Uterus (tissue), 4 donors: ENCODE data around the gene RPRD1B. TPM values are rescaled to one million over a fixed set of nuclear protein-coding genes. Genes with fewer than 3 reads are reported as not detected.

Source experiments
- DNase-seq, 2 donors: peaks; one replicate each; pipeline ENCODE4 v3.0.0-alpha.2; 2019 to 2020
- H3K27ac ChIP-seq, 2 donors: fragments of 200-600 bp; sonication (generic); 1 replicate in 1 of 2; 2 replicates in 1 of 2; pipeline ENCODE4 v1.5.1; 2016 to 2018
- H3K27me3 ChIP-seq, 2 donors: fragments of 200-600 bp; sonication (generic); one replicate each; pipeline ENCODE4 v1.5.1; 2018 to 2019; ENCODE audit warnings: control low read depth in 1 of 2
- H3K36me3 ChIP-seq, 2 donors: fragments of 200-600 bp; sonication (generic); one replicate each; pipeline ENCODE4 v1.5.1; 2019; ENCODE audit warnings: control low read depth in 1 of 2
- H3K4me1 ChIP-seq, 2 donors: fragments of 200-600 bp; sonication (generic); one replicate each; pipeline ENCODE4 v1.5.1; 2018 to 2019; ENCODE audit warnings: control low read depth in 1 of 2
- H3K4me3 ChIP-seq, 2 donors: fragments of 200-600 bp; sonication (generic); 1 replicate in 1 of 2; 2 replicates in 1 of 2; pipeline ENCODE4 v1.5.1; 2018 to 2019; ENCODE audit warnings: mild to moderate bottlenecking in 1 of 2
- H3K9me3 ChIP-seq, 2 donors: fragments of 200-600 bp; sonication (generic); one replicate each; pipeline ENCODE4 v1.5.1; 2019; ENCODE audit warnings: control low read depth in 1 of 2
- POLR2A ChIP-seq, 2 donors: fragments of 450-650 bp; IDR thresholded peaks; one replicate each; pipeline ENCODE4 v1.6.1; 2016; ENCODE audit warnings: antibody characterized with exemption in 2 of 2, mild to moderate bottlenecking in 1 of 2, moderate library complexity in 1 of 2
- intact Hi-C: fragments of 100-400 bp; cut with DNase I; formaldehyde crosslinking; loops from one replicate; pipeline ENCODE4 v1.15.1; 2023; ENCODE audit warnings: low total_unique reads
- total RNA-seq, 4 donors: library from RNA; depleted of rRNA in 3 of 4; stranded (reverse); fragments of >200 nt in 3 of 4; gene quantifications; one replicate each; pipeline versions ENCODE4 v1.1.0 to v1.2.4, GENCODE V29; 2014 to 2023
- TF ChIP-seq, protein P1 (sequence below), 4 experiments: fragments of 200-600 bp in 2 of 4; fragments of 450-650 bp in 2 of 4; sonication (generic) in 2 of 4; IDR thresholded peaks; one replicate each; pipeline ENCODE4 v1.5.1; 2016 to 2019; ENCODE audit warnings: antibody characterized with exemption in 4 of 4, mild to moderate bottlenecking in 2 of 4, moderate library complexity in 1 of 4
- donor health status: DM: yes; HTN: yes; CAD: no.

RPRD1B gene
- total RNA-seq, 4 donors from 2014 or later, result 7.9 to 71.3 (median 26.1) TPM

DNA sequence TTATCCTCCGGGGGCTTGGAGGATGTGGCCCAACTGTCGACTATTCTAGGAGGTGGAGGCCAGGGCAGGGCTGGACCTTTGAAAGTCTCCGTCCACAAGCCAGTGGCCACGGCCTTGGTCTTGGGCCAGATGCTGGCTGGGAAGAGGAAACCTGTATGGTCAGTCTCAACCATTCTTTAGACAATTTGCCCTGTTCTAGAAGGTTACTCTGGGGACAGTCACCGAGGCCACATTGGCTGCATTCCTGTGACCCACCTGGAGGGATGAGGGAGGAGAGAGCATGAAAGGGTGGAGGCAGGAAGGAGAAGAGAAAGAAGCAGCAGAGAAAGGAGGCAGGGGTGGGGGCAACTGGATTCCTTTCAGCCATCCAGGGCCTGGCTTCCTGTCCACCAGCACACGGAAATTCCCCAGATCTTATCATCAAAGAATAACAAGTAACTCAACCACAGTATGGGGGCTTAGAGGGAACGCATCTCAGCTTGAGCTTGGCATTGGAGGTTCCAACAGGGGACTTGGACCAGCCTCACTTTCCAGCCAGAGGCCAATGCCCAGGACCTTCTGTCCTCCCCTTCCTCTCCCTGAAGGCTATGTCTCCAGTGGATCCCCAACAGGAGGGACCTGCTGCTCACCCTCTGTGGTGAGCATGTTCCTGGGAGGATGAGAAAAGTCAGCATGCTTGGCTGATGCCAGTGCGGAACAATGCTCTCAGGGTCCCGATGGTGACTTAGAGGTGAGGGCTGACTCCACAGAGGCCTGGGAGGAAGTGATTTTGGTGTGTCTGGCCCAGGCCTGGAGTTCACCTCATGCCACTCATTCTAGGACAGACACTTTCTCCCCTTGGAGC, 101.1 kb downstream of the RPRD1B start:
- H3K27me3 ChIP-seq, result no peaks in the 10 kb centered on the region
- H3K36me3 ChIP-seq, result no peaks in the 10 kb centered on the region
- DNase-seq, result no peak
- intact Hi-C loops, result no loop called here
- H3K9me3 ChIP-seq, result no peaks in the 10 kb centered on the region
- TF ChIP-seq, protein P1, sequence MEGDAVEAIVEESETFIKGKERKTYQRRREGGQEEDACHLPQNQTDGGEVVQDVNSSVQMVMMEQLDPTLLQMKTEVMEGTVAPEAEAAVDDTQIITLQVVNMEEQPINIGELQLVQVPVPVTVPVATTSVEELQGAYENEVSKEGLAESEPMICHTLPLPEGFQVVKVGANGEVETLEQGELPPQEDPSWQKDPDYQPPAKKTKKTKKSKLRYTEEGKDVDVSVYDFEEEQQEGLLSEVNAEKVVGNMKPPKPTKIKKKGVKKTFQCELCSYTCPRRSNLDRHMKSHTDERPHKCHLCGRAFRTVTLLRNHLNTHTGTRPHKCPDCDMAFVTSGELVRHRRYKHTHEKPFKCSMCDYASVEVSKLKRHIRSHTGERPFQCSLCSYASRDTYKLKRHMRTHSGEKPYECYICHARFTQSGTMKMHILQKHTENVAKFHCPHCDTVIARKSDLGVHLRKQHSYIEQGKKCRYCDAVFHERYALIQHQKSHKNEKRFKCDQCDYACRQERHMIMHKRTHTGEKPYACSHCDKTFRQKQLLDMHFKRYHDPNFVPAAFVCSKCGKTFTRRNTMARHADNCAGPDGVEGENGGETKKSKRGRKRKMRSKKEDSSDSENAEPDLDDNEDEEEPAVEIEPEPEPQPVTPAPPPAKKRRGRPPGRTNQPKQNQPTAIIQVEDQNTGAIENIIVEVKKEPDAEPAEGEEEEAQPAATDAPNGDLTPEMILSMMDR (IDR thresholded peaks at IDR 0.05), result no peak
- no peak for TF ChIP-seq POLR2A (IDR thresholded peaks at IDR 0.05)
- H3K4me3 ChIP-seq, result no peak overlapping the region
- peaks cover 0 to 6% of the 10 kb centered on the region in 2 donors for H3K4me1 ChIP-seq
- H3K27ac ChIP-seq, result peak overlapping the region; percentile 57 to 60

GRCh38 chr20:38135271-38135650, 101.7 kb downstream of the RPRD1B start:
- no peak for DNase-seq
- H3K9me3 ChIP-seq, result no peaks in the 10 kb centered on the region
- TF ChIP-seq POLR2A (IDR thresholded peaks at IDR 0.05), result no peak
- TF ChIP-seq, protein P1 (IDR thresholded peaks at IDR 0.05), result no peak
- intact Hi-C loops, result no loop called here
- peaks cover 0 to 6% of the 10 kb centered on the region in 2 donors for H3K4me1 ChIP-seq
- no peak overlapping the region for H3K4me3 ChIP-seq
- H3K27me3 ChIP-seq, result no peaks in the 10 kb centered on the region
- peak overlapping the region; percentile 57 to 60 for H3K27ac ChIP-seq
- no peaks in the 10 kb centered on the region for H3K36me3 ChIP-seq

- intact Hi-C loops, result no loop called here
- Histone ChIP-seq H3K4me3 (no peak overlapping the region), H3K4me1 (peaks cover 0 to 6% of the 10 kb centered on the region in 2 donors), H3K36me3 (no peaks in the 10 kb centered on the region), H3K27me3 (no peaks in the 10 kb centered on the region), H3K9me3 (no peaks in the 10 kb centered on the region), H3K27ac (peak overlapping the region in 1 of 2 donors; percentile 60)
- DNase-seq, result no peak
- TF ChIP-seq POLR2A (IDR thresholded peaks at IDR 0.05), result no peak
- TF ChIP-seq, protein P1 (IDR thresholded peaks at IDR 0.05), result no peak
Observed at GRCh38 chr20:38135651-38136420, 102.3 kb downstream of the RPRD1B start.

DNA sequence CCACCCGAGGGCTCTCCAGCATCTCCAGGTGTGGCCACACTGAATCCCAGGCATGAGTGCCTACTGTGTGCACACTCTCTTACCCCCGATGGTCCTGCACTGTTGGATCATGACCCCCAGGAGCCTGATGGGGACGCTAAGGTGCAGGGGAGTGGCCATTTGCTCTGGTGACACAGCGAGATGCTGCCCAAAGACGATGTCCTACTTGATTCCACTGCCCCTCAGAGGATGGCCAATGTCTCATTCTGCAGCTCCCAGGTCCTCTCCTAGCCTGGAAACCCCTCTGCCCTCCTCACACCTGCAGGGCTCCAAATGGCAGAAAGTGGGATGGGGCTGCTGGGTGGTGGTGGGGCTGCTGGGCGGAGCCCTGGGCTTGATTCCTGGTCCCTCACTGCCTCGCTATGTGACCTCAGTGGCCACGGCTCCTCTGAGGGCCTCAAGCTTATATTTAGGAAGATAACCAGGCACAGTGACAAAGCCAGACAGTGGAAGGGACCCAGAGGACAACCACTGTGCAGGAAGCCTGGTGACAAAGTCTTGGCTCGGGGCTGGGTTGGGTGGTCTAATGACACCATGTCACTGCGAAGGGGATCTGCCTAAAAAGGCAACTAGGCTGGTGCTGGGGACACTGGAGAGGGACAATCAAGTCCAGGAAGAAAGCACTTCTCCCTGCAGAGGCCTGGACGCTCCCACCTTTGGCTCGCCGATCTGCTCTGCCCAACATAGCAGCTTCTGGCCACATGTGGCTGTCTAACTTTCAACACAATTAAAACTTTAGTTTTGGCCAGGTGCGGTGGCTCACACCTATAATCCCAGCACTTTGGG, 103.1 kb downstream of the RPRD1B start:
- no peaks in the 10 kb centered on the region for H3K36me3 ChIP-seq
- H3K27ac ChIP-seq, result no peak overlapping the region
- TF ChIP-seq, protein P1 (IDR thresholded peaks at IDR 0.05), result no peak
- no peak for TF ChIP-seq POLR2A (IDR thresholded peaks at IDR 0.05)
- H3K9me3 ChIP-seq, result no peaks in the 10 kb centered on the region
- peaks cover 0 to 6% of the 10 kb centered on the region in 2 donors for H3K4me1 ChIP-seq
- no peak for DNase-seq
- intact Hi-C loops, result no loop called here
- H3K4me3 ChIP-seq, result no peak overlapping the region
- no peaks in the 10 kb centered on the region for H3K27me3 ChIP-seq
